HG03558 (cell line): ENCODE results near the gene DYRK2.

Source experiments
- ATAC-seq: cut with Tn5 transposase; IDR thresholded peaks from one replicate; pipeline ENCODE4 v1.9.1; 2021; ENCODE audit warnings: moderate number of reproducible peaks; ENCODE audit not compliant: unreplicated experiment; ENCODE audit errors: extremely low read depth

DYRK2 gene

DNA sequence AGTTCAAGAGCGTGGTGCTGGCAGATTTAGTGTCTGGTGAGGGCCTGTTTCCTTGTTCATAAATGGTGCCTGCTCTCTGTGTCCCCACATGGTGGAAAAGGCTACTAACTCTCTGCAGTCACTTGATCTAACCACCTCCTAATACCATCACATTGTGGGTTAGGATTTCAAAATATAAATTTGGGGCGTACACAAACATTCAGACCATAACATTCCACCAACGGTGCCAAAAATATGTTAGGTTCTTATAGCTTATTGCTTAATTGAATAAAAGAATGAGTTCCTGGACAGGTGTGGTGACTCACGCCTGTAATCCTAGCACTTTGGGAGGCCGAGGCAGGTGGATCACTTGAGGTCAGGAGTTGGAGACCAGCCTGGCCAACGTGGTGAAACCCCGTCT is 3.4 kb upstream of the DYRK2 start:
- no peak for ATAC-seq

DNA sequence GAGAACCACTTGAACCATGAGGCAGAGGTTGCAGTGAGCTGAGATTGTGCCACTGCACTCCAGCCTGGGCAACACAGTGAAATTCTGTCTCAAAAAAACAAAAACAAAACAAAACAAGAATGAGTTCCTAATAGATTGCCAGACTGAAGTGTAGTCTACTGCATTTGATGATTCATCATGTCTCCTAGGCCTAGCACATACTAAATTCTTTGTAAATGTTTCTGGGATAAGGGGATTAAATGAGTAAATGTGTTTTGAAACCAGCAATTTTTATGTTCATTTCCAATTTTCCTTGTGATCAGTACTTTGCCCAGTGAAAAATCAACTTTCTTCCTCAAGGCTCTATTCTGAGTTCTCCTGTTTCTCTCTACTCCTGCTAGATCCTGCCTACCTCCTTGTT is 2.9 kb upstream of the DYRK2 start:
- no peak for ATAC-seq

DNA sequence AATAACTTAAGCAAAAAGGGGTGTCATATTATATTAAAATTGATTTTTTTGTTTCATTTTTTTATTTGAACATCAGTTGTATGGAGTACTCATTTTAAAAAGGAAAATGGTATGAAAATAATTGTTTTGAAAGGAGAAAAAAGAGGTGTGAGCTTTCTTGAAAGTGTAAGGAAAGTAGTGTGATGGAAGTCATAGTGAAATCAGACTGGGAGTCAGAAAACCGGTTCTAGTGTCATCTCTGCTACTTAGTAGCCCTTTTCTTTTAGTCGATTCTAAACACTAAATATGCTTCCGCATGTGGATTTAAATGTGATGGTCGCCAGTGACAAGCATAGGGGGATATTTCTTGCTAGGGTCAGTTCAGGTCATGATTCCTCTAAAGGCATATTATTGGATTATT is 1.8 kb upstream of the DYRK2 start:
- ATAC-seq = no peak

DNA sequence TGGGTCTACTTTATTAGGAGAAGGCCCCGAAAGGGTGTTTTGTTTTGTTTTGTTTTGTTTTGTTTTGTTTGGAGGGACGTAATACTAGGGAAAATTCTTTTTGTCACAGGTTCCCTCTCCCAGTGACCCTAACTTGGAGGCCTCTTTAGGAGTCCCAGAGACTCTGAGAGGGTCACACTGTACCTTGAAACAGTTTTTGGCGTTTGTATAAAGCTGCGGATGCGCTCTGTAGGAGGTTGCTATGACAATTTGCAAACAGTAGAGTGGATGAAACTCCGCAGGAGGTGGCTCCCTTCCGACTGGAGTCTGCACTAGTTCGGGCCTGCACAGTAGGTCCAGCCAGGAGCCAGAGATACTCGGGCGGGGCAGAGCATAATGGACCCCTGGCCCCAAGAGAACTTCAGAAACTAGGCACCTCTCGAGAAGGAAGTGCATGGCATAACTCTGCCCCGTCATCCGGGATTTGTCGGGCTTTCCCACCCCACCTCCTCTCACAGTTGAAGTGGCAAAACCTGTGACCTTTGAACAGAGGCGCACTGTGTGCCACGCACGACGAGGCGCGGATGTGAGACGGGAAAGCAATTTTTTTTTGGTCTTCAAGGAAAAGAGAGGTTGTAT is 1.3 kb upstream of the DYRK2 start:
- ATAC-seq = no peak

DNA sequence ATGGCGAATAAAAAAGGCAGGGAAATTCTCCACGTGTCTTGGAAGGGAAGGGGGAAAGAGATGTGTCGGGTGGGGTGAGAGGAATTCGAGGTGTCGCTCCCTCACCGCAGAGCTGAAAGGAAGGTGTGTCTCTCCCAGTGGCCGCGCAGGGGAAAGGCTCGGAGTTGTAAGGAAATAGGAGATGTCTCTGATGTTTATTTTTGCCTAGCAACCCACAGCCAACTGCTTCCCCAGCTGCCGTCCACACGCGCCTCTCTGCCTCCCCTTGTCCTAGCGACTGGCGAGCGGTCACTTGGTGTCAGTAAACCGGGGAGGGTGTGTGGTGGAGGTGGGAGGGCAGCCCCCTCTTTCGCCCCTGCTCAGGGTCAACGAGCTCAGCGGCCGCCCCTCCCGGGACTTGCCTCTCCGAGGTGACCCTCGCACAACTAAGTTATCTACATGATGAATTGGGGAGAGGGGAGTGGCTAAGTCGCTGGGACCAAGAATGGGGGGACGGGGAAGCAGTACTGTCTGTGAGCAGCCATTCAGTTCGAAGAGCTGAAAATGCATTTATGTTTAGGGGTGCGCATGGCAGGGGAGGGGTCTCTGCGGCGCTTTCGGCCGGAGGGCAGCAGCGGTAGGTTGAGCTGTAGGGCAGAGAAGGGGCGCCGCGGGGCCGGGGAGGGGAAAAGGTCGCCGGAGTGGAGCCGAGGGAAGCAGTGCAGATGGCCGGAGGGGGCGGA is 585 bp upstream of the DYRK2 start:
- ATAC-seq = no peak

DNA sequence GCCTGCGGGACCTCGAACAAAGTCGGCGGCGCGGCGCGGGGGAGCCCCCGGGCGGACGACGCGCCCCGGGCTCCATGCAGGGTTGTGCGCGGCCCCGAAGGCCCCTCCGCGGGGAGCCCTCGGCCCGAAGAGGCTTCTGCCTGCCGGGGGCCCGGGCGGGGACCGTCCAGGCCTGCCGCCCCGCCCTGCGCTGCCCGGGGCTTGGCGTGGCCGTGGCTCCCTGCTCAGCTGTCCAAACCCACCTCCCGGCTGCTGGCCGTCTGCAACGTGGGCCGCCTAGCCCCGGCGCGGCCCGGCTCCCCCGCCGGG is 670 bp downstream of the DYRK2 start:
- peak; percentile 14 for ATAC-seq

DNA sequence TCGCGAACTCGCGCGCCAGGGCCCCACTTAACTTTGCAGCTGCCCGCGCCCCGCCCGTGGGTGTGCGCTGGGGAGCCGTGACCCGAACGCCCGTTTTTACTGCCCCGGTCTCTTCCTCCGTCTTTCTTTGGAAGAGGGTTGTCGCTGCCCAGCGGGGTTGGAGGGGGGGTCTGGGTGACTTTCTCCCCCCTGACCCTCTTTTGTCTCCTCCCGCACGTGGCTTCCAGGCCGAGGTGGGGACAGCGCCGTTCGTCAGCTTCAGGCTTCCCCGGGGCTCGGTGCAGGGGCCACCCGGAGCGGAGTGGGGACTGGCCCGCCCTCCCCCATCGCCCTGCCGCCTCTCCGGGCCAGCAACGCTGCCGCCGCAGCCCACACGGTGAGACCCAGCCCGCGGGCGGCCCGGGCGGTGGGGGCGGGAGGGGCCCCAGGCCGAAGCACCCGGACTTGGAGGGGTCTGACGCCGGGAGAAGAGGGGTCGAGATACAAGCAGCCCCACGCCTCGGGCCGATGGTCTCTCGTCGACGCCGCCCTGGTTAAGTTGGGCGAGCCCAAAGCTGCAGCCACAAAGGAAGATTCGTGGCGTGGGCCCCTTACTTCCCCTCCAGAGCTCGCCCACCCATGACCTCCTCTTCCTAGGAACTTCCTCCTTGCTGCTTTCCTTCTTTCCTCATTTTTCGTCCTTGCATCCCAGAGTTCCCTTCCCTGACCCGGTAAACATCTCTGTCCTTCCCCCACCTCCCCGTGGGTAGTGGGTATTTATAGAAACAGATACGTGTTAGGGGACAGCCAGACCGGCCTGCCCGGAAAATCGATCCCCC is 1.2 kb downstream of the DYRK2 start:
- no peak for ATAC-seq

DNA sequence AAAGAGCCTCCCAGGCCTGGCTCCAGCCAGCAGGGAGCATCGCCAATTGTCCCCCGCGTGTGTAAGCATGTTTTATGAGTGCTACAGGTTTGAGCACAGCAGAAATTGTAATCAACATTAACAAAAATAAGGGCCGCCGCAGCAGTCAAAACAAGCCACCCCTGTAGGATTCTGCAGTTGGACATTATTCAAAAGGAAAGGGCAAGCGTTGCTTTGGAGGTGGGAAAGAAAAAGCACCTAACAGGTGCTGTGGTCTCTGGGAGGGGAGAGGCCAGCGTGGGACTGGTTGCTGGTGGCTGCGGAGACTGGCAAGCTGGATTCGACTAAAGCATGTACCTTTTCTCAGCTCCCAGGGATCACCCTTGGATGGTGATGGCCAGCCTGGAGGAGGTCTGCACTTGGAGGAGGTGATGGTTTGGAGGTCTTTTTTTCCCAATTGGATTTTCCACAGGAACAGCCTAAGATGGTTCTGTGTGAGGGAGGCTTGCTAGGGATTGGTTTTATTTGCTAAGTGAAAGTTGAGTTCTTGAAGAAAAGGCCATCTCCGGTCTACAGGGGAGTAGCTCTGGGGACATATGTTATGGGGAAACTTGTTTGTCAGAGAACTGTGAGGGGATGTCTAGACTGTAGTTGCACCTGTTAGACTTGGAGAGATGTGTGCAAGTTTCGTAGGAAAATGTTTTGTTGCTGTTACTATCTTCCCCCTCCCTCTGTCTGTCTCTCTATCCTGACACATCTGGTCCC is 2.0 kb downstream of the DYRK2 start:
- no peak for ATAC-seq

DNA sequence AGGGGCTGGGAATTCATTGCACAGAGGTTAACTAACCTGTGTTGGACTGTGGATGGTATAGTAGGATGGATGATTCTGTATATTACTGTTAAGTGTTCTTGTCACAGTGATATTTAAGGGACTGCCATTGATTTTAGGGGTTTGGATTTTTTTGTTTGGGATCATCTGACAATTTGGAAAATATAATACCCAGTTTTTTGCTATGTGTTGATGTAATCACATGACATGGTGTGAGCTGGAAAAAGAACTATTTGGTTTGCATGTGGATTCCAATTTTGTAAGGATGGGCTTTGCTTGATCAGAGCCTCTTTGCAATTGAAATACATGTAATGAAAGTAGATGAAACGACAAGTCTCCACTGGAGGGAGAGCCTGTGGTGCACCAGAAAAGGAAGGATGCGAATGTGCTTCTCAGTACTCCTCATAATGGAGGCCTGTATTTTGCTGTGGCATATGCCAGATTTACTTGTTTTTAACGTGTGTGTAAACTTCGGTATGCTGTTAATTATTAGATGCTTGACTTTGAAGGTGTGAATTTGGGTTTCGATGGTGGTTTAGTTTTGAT is 2.7 kb downstream of the DYRK2 start:
- ATAC-seq = no peak

DNA sequence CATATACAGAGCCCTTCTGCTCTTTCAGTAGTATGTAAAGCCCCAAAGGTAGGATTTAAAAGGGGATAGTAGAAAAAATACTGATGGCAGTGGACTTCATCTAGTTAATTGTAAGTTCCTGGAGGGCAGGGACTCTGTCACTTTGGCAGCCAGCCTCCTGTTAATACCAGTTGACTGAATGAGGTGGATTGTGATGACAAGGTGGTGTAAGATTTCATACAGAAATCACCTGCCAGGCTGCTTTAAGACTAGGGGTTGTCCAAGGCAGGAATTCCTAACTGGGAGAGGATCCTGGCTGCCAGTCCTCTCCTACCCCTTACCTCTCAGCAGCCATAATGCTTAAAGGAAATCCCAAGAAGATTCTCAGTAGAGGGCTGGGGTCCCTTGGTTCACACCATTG is 7.3 kb downstream of the DYRK2 start:
- no peak for ATAC-seq

DNA sequence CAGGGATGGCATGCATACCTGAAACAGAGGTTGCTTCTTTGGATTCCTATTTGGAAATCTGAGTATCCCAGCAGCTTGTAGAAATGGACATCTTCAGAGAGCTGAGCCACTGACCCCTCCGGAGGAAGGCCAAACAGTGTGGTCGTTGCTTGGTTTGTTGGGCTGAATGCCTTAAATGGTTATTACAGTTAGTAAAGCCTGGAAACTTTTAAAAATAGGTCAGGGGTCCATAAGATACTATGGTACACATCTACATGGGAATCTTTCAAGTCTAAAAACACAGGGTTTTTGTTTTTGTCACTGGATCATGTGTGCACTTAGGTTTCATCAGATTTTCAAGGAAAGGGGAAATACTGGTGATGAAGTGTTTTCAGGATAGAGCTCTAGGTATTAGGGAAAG is 7.7 kb downstream of the DYRK2 start:
- ATAC-seq = no peak

DNA sequence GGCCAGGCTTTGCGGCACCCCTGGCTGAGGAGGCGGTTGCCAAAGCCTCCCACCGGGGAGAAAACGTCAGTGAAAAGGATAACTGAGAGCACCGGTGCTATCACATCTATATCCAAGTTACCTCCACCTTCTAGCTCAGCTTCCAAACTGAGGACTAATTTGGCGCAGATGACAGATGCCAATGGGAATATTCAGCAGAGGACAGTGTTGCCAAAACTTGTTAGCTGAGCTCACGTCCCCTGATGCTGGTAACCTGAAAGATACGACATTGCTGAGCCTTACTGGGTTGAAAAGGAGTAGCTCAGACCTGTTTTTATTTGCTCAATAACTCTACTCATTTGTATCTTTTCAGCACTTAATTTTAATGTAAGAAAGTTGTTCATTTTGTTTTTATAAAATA is 9.9 kb downstream of the DYRK2 start:
- no peak for ATAC-seq

DNA sequence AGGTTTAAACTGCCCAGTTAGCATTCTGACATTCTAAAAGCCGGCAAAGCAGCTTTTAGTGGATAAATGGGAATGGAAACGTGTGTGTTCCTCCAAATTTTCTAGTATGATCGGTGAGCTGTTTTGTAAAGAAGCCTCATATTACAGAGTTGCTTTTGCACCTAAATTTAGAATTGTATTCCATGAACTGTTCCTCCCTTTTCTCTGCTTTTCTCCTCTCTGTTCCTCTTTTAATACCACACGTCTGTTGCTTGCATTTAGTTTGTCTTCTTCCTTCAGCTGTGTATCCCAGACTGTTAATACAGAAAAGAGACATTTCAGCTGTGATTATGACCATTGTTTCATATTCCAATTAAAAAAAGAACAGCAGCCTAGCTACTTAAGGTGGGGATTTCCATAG is 10.7 kb downstream of the DYRK2 start:
- ATAC-seq = no peak

DNA sequence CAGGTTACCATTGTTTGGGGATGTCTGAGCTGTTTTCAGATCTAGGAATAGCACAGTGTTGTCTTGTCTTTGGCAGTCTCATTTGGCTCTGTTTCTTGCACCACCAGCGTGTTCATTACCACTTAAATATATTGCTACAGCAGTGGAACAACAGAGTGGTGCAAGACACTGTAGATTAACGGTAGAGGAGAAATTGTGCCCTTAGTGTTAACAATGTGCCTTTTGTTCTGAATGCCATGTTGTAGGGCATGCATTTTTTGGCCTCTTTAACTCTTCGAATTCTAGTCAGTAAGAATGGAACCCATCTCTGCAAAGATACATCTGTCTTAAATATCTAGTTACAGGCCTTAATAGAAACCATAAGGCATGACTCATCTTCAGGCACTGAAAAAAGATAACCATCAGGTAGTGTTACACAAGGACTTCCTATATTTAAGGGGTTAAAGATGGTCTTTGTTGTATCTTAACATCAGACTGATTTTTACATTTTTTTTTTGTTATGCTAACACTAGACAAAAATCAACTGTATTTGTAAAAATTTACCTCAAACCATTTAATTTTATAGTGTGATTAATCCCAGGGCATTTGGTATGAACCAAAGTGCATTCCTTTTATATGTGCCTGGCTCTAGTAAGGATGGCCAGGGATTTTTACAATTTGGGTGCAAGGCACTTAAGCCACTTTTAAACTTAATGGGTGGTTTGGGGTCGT is 12.9 kb downstream of the DYRK2 start:
- ATAC-seq = no peak

DNA sequence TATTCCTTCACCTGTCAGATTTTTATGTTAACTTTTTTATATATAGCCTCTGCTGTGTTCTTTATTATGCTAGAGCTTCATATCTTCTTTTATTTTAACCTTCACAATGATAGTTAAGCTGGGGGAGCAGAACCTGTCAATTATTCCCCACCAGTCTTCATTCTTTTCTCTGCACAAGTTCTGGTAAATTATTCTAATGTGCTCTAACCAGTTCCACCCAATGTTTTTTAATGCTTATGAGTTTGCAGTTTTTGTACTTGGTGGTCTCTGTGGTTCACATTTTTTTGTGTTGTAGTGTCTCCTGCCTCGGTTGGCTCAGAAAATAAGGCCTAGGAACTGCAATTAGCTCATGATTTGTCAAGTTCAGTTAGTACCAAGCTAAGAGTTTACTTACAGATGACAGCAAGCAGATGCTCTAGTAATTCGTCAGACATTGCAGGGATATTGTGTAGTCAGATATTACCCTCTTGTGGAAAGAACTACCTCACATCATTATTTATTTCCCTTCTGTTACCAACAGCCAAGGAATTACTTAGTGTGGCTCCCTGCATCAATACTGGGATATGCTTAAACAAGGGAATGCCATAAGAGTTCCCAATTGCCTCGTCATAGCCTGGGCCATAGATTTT is 14.5 kb downstream of the DYRK2 start:
- ATAC-seq = no peak

DNA sequence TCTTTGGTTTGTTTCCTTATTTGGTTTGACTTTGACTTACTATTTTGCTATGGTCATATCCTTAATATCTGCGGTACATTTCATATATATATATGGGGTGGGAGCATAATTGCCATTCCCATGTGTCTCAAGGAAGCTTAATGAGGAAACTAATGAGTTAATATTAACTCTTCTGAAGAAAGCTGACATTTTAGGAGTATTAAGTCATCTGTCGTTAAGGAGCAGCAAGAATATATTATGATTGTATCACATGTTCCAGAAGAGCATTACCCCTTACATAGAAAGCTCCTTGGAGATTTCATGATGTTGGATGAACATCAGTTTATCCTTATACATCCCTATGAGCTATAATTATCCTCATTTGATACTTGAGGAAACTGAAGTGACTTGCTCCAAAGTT is 15.6 kb downstream of the DYRK2 start:
- no peak for ATAC-seq

DNA sequence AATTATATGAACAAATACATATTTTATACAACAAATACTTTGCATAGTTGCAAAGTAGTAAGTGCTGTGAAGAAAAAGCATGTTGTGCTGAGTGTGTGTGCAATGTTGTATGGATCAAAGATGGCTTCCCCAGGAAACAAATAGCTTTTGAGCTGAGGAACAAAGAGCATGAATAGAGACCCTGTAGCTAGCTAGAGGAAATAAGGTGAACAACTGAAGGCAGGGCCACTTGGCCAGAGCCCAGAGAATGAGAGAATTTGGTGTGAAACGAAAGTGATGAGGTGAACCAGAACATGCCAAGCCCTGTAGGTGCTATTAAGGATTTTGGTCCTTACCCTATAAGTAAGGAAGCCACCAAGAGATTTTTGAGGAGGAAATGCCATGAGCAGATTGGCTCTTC is 17.1 kb downstream of the DYRK2 start:
- no peak for ATAC-seq

DNA sequence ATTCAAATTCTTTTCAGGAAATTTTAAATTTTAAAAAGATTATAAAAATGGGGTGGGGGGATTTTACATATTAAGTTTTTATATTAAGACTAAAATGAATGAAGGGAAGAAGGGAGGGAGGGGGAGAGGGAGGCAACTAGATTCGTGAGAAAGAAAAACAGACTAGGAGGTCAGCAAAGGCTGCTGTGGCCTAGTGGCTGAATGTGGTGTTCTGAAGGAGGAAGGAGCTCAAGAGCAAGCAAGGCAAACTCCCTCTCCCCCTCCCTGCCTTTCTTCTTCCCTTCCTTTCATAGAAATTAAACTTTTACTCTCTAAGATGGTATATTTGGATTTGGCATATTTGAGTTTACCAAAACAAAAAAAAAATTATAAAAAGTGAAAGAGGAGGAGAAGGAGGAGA is 18.1 kb downstream of the DYRK2 start:
- no peak for ATAC-seq

DNA sequence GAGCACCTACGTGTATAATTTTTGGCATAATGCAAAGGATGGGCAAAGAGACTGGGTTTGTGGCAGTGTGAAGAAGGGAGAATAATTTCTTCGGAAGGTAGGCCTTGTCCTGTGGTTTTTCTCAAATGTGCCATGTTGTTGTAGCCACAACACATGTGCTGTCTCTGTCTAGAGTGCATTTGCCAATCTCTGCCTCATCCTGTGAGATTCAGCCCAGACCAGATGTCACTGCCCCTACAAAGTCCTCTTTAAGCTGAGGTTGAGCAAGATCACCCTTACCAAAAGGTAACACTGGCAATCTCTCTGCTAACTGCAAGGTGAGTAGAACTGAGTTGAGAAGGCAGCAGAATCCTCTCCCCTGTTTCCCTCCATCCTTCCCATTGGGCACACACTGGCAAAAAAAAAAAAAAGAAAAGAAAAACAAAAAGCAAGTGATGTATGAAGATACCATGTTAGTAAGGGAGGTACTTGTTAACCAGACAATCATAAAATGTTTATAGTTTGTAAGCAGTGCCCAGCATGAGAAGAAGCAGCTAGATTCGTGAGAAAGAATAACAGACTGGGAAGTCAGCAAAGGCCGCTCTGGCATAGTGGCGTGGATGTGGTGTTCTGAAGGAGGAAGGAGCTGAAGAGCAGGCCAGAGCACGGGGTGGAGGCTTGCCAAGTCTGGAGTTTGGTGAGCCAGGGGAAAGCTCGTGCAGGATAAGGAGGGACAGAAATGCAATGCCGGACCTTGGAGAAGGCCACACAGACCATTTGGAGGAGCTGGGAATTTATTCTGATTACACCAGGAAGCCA is 18.9 kb downstream of the DYRK2 start:
- ATAC-seq = no peak
